Measurements from ENCODE around the gene ABCF2. TPM values are rescaled to one million over a fixed set of nuclear protein-coding genes. Genes with fewer than 3 reads are reported as not detected.

The ABCF2 gene
- total and polyA plus RNA-seq, 2 donors from 2014 or later, result 22.5 to 30.8 TPM

GRCh38 chr7:151274936-151275812 is 48.2 kb upstream of the ABCF2 start:
- H3K9me3 ChIP-seq (ENCODE audit: control insufficient read depth in 2 of 3, insufficient read depth in 1 of 3, low read length in 3 of 3), result no peaks in the 10 kb centered on the region
- TF ChIP-seq CTCF (IDR thresholded peaks at IDR 0.05; ENCODE audit: borderline replicate concordance, extremely low read depth, insufficient read depth), result no peak
- FAIRE-seq, result no peak
- H3K27me3 ChIP-seq (ENCODE audit: control insufficient read depth, insufficient read depth, low read length), result no peaks in the 10 kb centered on the region
- peaks cover 0 to 17% (median 4%) of the 10 kb centered on the region in 3 donors for H3K4me1 ChIP-seq (ENCODE audit: control insufficient read depth in 2 of 3, insufficient read depth in 2 of 3, low read depth in 1 of 3, low read length in 3 of 3)
- intact Hi-C loops (cut with DNase I), result no loop called here
- DNase-seq, result no peak
- no peaks in the 10 kb centered on the region for H3K36me3 ChIP-seq (ENCODE audit: control insufficient read depth in 2 of 3, insufficient read depth in 3 of 3, low read length in 3 of 3)
- no peak overlapping the region for H3K9ac ChIP-seq (ENCODE audit: low read length in 3 of 3)
- H3K27ac ChIP-seq (ENCODE audit: low read depth in 2 of 2, low read length in 2 of 2), result no peak overlapping the region
- no peak overlapping the region for H3K4me3 ChIP-seq (ENCODE audit: low read length in 3 of 3)

DNA sequence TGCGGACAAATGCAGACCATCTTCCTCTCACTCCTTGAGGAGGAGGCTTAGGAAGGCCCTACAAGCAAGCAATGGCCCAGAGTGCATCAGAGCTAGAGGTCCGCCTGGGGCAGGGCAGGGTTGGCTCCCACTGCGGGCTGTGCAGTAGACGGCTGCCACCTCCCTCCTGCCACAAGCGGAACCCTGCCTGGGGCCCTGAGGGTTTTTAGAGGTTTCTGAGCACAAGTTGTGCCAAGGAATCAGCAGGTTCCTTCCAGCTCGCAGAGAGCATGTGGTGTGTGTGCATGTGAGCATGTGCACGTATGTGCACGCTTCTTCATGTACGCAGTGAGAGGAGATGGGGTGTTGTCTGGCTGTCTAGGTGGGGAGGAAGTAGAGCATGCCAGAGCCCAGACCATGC is 47.4 kb upstream of the ABCF2 start:
- Histone ChIP-seq H3K9ac (ENCODE audit: low read length in 3 of 3) (no peak overlapping the region), H3K9me3 (ENCODE audit: control insufficient read depth in 2 of 3, insufficient read depth in 1 of 3, low read length in 3 of 3) (no peaks in the 10 kb centered on the region), H3K4me3 (ENCODE audit: low read length in 3 of 3) (no peak overlapping the region), H3K4me1 (ENCODE audit: control insufficient read depth in 2 of 3, insufficient read depth in 2 of 3, low read depth in 1 of 3, low read length in 3 of 3) (peaks cover 0 to 17% (median 4%) of the 10 kb centered on the region in 3 donors), H3K27me3 (ENCODE audit: control insufficient read depth, insufficient read depth, low read length) (no peaks in the 10 kb centered on the region), H3K36me3 (ENCODE audit: control insufficient read depth in 2 of 3, insufficient read depth in 3 of 3, low read length in 3 of 3) (no peaks in the 10 kb centered on the region), H3K27ac (ENCODE audit: low read depth in 2 of 2, low read length in 2 of 2) (no peak overlapping the region)
- FAIRE-seq (no peak), DNase-seq (no peak)
- intact Hi-C loops (cut with DNase I), result no loop called here
- TF ChIP-seq CTCF (IDR thresholded peaks at IDR 0.05; ENCODE audit: borderline replicate concordance, extremely low read depth, insufficient read depth), result no peak

DNA sequence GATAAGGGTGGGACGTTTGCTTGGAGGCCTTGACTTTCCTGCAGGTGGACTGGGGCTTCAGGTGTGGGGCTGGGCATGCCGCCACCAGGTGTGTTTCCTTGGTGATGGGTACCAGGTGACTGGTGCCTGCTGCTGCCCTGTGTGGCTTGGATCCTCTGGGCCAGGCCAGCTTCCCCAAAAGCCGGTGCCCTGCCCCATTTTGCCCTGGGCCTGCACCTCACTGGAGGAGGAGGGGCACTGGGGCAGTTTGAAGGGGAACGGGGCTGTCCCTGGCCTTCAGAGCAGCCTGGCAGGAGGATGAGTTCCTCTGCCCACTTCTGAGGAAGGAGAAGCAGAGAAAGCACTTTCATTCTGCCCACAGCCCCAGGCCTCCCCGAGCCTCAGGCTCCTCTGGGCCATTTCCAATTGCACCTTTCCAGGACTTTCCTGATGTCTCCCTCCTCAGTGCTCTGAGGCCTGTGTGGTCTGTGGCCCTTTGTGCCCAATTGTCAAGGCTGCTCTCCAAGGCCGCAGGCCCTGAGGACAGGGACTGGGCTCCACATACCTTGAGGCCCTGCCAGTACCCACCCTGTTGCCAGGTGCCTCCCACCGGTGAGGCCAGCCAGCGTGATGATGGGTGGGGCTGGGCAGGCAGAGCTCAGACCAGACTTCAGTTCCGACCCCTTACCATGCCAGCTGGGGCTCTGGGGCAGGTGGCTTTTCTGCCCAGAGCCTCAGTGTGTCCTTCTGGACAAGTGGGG is 46.8 kb upstream of the ABCF2 start:
- DNase-seq, result no peak
- H3K4me1 ChIP-seq (ENCODE audit: control insufficient read depth in 2 of 3, insufficient read depth in 2 of 3, low read depth in 1 of 3, low read length in 3 of 3), result peaks cover 0 to 17% (median 4%) of the 10 kb centered on the region in 3 donors
- intact Hi-C loops (cut with DNase I), result no loop called here
- no peak overlapping the region for H3K27ac ChIP-seq (ENCODE audit: low read depth in 2 of 2, low read length in 2 of 2)
- no peak for TF ChIP-seq CTCF (IDR thresholded peaks at IDR 0.05; ENCODE audit: borderline replicate concordance, extremely low read depth, insufficient read depth)
- H3K36me3 ChIP-seq (ENCODE audit: control insufficient read depth in 2 of 3, insufficient read depth in 3 of 3, low read length in 3 of 3), result no peaks in the 10 kb centered on the region
- no peaks in the 10 kb centered on the region for H3K27me3 ChIP-seq (ENCODE audit: control insufficient read depth, insufficient read depth, low read length)
- no peaks in the 10 kb centered on the region for H3K9me3 ChIP-seq (ENCODE audit: control insufficient read depth in 2 of 3, insufficient read depth in 1 of 3, low read length in 3 of 3)
- no peak overlapping the region for H3K9ac ChIP-seq (ENCODE audit: low read length in 3 of 3)
- FAIRE-seq, result no peak
- no peak overlapping the region for H3K4me3 ChIP-seq (ENCODE audit: low read length in 3 of 3)

All from kidney (tissue), 14 donors.